Stimulated activated CD4-positive, alpha-beta T cell treated with anti-CD3 and anti-CD28 coated beads, Interleukin-4, amount 100 ng/mL, for 24 hours (primary cell): ENCODE data around the gene NSUN3.
"Not testable (repeated sequence)": the region's sequence is repeated elsewhere in the genome, so short reads cannot be mapped to it uniquely, and the experiment has no call there.

Source experiments
- DNase-seq: peaks from one replicate; pipeline ENCODE4 v3.0.0-alpha.2; 2020

Gene NSUN3

DNA sequence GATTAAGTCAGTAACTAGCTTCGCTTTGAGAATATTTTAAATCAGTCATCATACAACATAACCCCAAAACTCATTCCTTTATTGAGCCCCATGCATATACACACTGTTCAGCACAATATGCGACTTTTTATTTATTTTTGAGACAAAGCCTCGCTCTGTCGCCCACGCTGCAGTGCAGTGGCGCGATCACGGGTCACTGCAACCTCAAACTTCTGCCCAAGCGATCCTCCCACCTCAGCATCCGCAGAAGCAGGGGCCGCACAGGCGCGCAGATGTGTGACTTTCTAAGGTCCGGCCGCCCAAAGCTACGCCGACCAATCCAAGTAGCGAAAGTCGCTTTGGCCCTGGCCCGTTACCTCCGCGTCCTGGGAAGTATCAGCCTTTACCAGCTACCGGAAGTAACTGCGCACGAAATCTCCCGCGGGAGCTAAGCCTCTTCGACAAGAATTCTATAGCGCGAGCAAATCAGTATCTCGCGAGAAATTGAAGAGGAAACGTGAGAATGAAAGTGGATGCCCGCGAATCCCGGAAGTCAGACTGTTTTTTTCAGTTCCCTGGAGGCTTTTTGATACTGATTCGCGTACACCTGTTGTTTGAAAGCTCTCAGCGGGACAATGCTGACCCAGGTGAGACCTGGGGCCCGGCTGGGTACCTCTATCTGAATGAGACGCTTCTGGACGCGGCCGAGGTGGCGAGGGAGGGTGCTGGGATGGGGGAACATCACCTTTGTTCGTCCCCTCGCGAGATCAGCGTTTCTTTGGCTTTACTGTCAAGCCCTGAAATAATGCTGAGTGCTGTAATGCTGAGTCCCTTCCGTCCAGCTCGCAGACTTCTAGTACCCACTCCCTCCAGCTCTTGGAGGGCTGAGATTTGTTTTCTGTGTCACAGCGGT is at the start of gene NSUN3, which contains the start of gene DHFR2:
Gene NSUN3 (plus strand): TSS at position 549 of the 892 bp plus-strand sequence. CDS start 66 bp downstream, at position 615.
Gene DHFR2 (minus strand): TSS at position 404 of the 892 bp plus-strand sequence. CDS start 1,405 bp downstream, outside the sequence.
- peak; percentile 86 for DNase-seq

- no peak for DNase-seq
Measured at GRCh38 chr3:94015025-94015424, 47.8 kb upstream of the NSUN3 start.

- no peak for DNase-seq
Measured at GRCh38 chr3:94019659-94020058, 43.2 kb upstream of the NSUN3 start.

DNA sequence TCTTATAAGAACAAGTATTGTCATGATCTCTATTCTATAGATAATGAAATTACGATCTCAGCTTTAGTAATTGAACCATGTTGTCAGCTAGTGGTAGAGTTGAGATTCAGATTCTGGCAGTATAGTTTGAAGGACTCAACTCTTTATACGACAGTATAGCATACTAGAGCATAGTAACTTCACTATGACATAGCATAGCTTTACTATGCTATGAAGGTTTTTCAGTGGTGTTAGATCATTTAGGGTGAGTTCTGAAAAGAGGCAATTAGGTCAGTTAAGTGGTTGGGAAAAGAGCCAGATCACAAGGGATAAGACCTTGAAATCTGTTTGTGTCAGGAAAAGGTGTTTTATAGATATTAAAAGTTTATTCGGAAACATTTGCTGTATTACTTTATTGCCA is 42.6 kb upstream of the NSUN3 start:
- no peak for DNase-seq

- no peak for DNase-seq
Measured at GRCh38 chr3:94024385-94024784, 38.5 kb upstream of the NSUN3 start.

DNA sequence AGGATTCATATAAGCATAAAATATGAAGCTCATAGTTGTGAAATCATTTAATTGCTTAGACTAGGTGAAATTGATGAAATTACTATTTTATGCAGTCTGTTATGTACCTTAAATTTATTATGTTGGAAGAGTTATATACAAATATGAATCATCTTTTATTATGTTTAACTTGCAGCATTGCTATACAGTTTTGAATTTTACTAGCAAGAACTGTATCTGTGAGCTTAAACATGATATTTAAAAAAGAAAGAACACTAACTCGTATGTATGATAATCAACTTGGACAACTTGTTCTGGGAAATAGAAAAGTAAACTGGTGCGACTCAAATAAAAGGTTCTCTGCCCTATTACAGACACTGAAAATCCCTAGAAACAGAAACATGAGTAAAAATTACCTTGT is 36.2 kb upstream of the NSUN3 start:
- no peak for DNase-seq

DNA sequence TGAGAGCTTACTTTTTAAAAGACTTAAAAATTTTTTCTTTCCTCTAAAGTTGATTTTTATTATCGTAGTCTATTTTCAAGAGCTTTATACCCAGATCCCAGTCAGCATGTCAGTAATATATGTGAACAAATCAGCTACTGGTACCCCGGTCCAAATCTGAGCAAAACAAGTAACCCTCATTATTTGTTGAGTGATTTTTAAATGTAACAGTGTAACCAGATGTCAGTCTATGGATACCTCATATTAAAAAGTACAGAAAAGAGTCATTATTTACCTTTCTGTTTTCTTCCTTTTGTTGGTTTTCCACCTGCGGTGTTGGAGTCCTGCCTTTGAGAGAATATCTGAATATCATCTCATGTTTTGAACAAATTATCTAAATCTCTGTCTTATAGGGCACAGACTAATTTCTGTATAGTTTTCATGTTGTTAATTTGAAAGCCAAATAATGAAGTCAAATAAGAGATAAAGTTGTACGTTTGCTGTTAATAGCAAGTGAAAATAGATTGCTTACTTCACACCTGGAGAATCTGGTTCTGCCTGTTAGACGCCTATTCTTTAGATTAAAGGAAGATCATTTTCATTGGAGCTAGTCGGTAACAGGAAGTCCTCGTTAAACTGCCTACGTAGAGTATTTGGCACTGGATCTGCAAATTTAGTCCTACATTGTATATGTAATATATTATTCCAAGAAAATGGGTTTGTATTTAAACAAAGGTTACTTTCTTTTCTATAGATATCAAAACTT is 34.6 kb upstream of the NSUN3 start, which contains the start of gene STX19:
Gene STX19 (minus strand): TSS at position 505 of the 745 bp plus-strand sequence. CDS start 13,328 bp downstream, outside the sequence.
- DNase-seq, result no peak

DNA sequence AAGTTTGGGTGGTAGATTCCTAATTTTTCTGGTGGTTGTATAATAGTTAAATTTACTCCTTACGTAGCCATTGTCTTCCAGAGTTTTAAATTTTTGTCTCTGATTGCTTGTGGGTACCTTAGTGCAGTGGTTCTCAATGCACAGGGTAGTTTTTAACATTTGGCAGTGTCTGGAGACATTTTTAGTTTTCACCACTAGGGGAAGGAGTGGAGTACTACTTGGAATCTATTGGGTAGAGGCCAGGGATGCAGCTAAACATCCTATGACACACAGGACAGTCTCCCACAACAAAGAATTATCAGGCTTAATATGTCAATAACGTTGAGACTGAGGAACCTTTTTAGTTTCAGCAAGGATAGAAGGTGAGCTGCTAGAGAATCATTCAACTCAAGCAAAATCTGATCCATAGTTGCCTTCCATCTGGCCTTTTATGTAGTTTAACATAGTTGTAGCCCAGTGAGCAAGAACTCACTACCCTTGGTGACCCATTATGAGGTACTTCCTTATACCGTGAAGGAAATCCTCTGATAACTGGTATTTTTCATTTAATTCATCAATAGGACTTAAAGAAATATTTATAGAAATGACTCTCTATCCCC is 25.9 kb upstream of the NSUN3 start:
- DNase-seq, result no peak

DNA sequence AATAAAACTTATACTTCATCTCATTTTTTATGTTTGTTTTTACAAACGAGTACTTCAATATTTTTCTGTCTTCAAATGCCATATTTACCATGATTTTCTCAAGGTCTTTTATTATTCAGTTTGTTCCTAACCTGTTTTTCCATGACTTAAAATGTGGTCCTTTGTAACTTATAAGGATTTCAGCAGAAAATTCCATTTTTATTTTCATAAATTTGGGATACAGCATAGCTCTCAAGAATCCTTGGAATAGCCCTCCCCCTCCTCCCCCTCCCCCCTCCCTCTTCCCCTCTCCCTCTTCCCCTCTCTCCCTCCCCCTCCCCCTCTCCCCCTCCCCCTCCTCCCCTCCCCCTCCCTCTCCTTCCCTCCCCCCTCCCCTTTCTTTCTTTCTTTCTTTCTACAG is 19.6 kb upstream of the NSUN3 start:
- no peak for DNase-seq

GRCh38 chr3:94044100-94044936 is 18.5 kb upstream of the NSUN3 start:
- DNase-seq, result not testable (repeated sequence)

- DNase-seq, result no peak
Measured at GRCh38 chr3:94046533-94046932, 16.3 kb upstream of the NSUN3 start.

GRCh38 chr3:94049267-94049666 is 13.6 kb upstream of the NSUN3 start:
- DNase-seq, result no peak

DNA sequence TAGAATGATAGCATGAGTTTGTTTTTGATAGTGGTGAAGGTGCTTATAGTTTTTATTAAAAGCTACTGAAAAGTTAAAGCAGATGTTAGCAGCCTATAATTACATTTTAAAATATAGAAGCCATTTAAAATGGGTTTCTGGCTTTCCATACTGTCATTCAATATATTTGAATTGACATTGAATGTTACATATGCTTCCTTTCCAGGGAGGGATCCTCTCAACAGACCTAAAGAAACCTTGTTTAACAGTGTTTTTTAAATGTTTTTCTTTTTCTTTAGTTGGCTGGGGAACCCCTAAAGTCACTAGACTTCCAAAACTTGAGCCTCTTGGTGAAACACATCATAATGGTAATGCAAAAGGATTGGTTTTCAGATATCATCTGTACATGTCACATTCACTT is 12.3 kb upstream of the NSUN3 start:
- no peak for DNase-seq

DNA sequence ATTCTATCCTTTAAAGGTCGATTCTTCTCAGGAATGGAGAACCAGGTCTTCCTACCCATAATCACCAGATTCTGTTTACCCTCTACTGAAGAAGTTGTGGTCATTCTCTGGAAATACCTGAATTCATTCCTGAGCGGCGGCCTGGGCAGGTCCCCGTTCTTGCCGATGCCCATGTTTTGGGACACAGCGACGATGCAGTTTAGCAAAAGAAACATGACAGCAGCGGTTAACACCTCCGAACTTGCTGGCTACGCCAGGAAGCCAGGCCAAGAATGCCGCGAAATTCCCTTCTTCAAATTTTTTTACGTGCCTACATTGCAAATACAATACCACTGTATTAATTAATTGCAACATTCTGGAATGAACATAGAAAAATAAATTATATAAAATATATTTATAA is 1.6 kb upstream of the NSUN3 start:
- DNase-seq, result no peak

DNA sequence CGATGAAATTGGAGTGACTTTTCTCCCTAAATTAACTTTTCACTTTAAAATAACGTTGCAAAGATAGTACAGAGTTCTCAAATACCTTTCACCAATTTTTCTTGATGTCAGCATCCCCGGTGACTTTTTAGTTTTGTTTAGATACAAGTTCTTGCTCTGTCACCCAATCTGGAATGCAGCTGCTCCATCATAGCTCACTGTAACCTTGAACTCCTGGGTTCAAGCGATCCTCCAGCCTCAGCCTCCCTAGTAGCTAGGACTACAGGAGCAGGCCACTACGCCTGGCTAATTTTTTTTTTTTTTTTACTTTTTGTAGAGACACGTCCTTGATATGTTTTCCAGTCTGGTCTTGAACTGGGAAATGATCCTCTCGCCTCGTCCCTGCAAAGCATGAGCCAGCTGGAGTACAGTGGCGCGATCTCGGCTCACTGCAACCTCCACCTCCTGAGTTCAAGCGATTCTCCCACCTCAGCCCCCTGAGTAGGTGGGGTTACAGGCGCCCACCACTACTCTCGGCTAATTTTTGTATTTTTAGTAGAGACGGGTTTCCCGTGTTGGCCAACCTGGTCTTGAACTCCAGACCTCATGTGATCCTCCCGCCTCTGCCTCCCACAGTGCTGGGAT is 747 bp downstream of the NSUN3 start:
- no peak for DNase-seq

DNA sequence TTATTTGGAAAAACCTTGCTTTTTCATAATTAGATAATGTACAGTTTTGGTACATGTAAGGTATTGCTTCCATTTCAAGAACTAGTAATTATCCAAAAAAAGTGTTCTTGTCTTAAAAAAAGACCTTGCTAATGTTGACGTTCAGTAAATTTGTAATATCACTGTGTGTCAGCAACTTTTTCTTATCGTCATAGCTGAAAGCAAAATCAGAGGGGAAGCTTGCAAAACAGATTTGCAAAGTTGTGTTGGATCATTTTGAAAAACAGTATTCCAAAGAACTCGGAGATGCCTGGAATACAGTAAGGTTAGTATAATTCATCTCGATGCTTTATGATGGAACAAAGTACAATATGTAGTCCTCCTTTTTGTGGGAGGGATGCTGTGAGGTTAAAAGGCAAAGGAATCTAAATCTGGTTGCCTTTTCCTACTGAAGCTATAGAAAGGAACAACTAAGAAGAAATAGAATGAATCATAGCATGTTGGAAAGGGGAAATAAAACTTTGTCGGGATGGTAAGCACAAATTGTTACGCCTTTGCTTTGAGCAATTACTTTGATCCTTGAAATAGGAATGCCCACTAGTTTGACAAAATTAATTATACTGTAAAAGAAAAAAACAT is 1.5 kb downstream of the NSUN3 start:
- no peak for DNase-seq

GRCh38 chr3:94065122-94065521 is 2.3 kb downstream of the NSUN3 start:
- DNase-seq, result no peak

DNA sequence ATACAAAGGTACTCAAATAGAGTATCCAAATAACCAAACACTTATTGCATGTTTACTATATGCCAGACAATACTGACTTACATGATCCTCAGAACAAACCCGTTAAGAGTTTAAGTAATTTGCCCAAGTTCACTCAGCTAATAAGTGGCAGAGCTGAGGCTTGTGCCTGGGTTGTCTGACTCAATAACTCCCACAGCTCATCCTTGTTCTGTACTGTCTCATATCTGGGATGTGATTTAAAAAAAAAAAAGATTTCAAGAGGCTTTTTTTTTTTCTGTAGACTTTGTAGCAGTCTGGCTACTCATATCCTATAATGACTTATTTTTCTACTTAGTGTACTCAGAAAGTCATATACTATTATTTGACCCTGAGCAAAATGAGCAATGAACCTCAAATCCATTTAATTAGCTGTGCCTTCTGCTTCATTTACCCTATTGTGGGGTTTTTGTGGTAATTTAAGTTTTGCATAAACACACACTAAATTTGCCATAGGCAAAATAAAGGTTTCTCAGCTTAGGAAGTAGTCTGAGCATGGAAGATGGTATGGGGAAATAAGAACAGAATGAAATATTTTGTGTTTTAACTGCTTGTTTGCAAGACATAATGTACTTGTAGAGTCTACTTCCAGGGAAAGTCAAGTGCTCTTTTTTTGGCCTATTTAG is 3.1 kb downstream of the NSUN3 start:
- DNase-seq, result no peak

- DNase-seq, result no peak
Measured at GRCh38 chr3:94066506-94067500, 3.9 kb downstream of the NSUN3 start.
